NCI-H1694 (cell line): ENCODE measurements around the gene UBE2L5.

Experiments used
- DNase-seq: peaks from one replicate; lab custom pipeline; 2025; lab: John Stamatoyannopoulos, UW

Gene UBE2L5

DNA sequence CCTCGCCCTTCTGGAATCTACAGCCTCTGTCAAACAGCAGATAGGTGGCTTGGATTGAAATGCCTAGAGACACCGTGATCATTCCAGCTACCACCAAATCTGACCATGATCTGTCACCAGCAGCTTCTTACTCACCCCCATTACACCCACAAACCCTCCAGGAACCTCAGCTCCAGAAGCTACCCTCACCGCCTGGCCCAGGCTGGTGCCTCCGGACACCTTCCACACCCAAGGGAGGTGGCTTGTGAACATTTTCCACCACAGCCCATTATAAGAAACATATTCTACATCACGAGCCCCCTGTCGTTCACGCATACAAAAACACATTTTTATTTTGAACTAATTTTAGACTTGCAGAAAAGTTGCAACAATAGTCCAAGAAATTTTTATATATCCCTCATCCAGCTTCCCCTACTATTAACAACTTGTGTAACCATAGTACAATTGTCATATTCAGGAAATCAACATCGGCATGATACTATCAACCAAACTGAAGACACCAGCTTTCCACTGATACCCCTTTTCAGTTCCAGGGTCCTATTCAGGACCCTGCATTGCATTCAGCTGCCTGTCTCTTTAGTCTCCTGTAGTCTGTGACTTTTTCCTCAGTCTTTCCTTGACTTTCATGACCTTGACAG lies 15.4 kb upstream of the UBE2L5 start:
- no peak for DNase-seq

DNA sequence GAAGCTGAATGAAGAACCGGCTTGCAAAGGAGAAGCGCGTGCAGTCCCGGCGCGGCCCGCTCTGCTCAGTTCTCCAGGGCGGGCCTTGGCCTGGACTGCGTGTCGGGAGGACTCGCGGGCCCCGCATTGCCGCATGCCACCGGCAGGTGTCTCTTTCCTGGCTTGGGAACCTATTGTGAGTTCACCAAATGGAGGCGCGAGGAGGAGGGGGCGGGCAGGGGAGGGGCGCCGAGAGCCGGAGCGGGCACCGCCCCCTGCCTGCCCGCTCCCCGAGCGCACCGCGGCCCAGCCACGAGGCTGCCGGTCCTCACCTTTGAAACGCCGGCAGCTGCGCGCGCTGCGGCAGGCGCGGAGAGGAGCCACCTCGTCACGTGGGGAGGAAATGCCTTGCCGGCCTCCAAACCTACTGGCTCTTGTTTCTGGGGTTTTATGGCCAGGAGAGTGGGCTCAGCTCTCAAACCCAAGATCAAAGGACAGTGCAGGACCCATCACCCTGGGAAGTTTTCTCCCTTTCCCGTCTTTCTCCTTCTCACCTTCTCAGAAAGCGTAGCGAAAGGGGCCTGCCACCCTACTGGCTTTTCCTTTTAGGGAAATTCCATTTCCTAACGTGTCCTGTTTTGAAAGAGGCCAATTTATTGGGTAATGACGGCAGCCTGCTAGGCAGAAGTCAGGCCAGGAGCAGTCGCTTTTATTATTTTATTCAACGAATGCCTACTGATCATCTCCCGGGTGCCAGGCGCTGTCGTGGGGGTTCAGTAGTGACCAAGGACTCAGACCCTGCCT lies 13.8 kb upstream of the UBE2L5 start:
- DNase-seq, result no peak

DNA sequence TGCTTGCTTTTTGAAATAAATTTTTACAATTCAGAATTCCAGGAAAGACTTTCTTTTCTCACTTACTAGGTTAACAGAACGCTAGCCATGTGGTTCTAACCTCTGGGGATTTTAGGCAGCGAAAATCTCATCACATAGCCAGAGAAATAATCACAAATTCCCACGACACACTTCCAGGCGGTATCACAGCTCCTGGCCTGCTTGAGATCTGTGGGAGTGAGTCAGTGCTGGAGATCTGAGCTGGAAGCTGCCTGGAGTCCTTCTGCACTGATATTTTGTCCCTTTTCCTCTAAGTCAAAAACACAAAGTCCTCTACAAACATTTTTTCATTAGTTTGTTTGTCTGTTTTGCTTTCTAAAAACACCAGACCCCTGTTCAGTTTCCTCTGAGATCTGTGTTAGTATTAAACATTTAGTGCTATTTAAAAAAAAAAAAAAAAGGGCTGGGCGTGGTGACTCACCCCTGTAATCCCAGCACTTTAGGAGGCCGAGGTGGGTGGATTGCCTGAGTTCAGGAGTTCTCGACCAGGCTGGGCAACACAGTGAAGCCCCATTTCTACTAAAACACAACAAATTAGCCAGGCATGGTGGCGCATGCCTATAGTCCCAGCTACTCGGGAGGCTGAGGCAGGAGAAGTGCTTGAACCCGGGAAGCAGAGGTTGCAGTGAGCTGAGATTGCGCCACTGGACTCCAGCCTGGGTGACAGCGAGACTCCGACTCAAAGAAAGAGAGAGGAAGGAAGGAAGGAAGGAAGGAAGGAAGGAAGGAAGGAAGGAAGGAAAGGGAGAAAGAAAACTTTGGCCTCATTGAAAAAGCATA lies 12.2 kb upstream of the UBE2L5 start:
- no peak for DNase-seq

GRCh38 chr13:30410705-30411125 lies 11.6 kb upstream of the UBE2L5 start:
- no peak for DNase-seq

- no peak for DNase-seq
Measured at GRCh38 chr13:30412346-30412745, 9.9 kb upstream of the UBE2L5 start.

DNA sequence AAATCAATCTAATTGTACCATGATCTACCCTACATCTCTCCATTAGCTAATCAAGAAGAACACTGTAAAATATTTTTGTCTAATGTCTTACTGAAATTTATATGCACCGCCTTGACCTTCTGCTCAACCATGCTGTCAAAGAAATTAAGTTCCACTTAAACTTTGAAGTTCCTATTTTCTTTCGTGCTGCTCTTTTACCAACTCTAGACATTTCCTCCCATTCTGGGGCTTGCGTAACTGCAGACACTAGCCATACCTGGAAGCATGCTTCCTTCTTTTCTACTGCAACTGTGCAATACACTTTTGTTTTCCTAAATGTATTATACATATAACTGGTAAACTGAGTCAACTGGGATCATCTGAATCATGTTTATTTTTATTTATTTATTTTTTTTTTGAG lies 8.5 kb upstream of the UBE2L5 start:
- no peak for DNase-seq

GRCh38 chr13:30415430-30416030 lies 6.8 kb upstream of the UBE2L5 start:
- DNase-seq, result no peak

DNA sequence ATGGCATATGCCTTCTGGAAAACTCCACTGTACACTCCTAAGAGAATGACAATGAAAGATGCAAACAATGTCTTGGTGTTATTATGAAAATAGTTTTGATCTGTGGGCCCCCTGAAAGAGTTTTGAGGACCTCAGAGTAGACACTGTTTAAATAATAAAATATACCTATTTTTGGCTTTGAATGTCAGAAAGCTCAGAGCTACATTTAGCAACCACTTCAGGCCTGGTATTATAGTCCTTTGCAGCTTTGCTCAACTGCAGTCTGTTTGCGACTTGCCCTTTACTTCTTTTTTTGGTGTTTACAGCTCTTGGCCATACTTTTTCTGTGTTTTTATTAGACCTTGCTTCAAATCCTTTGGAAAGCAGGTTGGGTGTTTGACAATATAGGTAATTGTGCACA lies 5.8 kb upstream of the UBE2L5 start:
- no peak for DNase-seq

- no peak for DNase-seq
Measured at GRCh38 chr13:30418075-30418716, 4.1 kb upstream of the UBE2L5 start.

DNA sequence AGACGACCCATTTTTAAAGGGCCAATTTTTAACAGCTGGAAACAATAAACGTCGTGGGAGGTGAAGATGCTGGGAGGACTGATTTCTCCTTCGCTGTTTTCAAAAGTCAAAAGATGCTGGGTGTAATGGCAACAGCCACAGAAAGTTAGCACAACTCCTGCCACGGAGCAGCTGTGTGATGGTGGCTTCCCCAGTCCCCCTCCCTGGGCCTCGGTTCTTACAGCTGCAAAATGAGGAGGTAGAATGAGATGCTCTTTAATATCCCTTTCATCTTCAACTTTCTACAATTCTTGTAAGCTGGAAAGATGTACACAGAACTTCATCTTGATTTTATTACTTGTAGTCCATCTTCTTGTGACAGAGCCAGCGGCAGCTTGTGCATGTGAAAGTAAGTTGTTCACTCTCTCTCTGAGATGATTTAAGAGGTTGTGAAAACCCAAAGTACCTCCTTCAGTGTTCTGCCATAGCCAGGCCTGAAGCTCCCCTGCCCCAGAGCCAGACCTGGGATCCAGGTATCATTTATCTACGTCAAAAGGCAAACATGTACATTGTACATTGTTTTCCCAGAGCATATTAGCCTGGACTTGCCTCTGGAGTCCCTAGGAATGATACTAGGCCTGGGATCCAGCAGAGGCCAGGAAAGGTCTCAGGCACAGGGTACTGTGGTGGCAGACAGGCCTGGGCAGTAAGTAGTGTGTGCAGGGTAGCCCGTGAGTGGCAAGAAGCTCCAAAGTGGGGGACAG lies 3.4 kb upstream of the UBE2L5 start:
- no peak for DNase-seq

- DNase-seq, result no peak
Measured at GRCh38 chr13:30421093-30422053, 920 bp upstream of the UBE2L5 start.

DNA sequence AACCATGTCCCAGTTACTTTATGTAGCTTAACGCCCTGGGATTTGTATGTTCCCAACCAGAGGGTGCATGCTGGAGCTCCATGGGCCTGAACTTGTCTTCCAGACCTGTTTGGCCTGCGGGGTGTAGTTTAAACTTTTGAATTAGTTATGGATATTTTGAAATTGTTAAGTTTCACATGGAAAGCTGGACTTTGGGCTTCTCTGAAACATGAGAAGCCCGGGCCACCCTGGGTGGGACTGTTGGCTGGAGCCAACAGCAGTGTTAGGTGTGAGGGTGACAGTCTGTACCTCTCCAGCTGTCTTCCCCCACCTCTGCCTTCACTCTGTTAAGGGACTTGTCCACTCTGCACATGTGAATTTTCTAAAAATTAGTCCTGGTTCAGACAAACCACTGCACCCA lies 1.6 kb downstream of the UBE2L5 start:
- DNase-seq, result no peak

GRCh38 chr13:30429235-30429634 lies 6.9 kb downstream of the UBE2L5 start:
- no peak for DNase-seq

GRCh38 chr13:30429721-30430694 lies 7.7 kb downstream of the UBE2L5 start:
- no peak for DNase-seq

DNA sequence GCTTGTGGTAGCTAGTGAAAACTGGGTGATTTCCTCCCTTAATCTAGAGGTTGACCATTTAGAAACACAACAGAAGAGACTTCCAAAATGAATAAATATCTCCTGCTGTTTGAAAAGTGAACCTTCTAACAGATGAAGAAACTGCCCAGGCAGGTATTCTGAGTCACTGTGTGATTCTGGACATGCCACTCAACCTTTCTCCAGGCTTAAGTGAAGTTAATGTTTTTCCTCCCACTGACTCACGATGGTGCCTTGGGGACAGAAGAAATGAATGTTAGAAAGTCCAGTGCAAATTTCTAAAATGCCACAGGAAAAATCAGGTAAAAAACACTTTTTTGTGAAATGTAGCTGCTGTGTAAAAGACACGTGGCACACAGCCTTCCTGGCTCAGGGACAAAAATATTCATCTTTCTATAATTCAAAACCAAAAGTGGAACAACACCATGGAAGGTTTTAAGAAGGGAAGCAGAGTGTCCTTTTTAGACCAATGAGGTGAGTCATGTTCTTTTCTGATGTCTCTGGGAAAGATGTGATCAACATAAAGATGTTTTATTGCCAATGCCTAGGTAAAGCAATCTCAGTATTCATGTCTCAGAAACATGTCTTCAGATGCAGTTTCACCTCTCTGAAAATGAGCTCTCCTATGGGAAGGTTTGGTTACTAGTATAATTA lies 9.1 kb downstream of the UBE2L5 start:
- DNase-seq, result no peak

DNA sequence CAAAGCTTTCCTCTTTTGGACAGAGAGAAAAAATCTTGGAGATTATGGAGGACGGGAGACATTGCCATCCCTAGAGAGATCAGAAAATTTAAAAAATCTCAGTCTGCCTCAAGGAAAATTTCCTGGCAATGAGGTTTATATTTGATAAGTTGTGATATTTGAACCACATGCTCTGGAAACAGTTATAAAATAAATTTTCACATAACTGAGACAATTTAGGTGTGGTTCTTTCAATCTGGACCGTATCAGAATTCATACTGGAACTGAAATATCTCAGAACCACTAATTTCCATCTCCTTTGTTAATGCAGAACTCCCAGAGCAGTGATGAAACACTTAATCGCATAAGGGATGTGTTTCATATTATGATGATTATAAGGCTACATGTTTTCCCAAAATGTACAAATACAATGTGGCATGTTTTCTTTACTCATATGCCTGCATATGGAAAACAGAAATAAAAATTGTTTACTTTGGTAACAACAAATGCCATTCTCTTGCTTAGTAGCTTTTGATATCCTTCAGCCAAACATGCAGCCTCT lies 13.7 kb downstream of the UBE2L5 start:
- DNase-seq, result no peak

- DNase-seq, result no peak
Measured at GRCh38 chr13:30437177-30437576, 14.9 kb downstream of the UBE2L5 start.

DNA sequence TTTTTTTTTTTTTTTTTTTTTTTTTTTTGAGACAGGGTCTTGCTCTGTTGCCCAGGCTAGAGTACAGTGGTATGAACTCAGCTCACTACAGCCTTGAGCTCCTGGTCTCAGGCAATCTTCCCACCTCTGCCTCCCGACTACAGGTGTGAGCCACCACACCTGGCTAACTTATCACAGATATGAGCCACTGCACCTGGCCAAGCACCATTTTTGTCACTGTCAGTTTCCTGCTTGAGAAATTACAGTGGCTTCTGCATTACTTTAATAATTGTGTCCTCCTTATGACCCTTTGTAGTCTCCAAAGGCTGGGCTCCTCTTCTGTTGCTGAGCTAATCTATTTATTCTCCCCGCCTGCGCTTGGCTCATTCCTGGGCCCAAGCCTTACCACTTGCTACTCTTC lies 16.0 kb downstream of the UBE2L5 start:
- no peak for DNase-seq
